HepG2 (cell line): ENCODE results near the gene CDS1. TPM values are rescaled to one million over a fixed set of nuclear protein-coding genes. Genes with fewer than 3 reads are reported as not detected.

Experiments
- ATAC-seq: fragments of 200-7000 bp; cut with Tn5 transposase; 3 replicates; pipeline ENCODE4 v1.9.1; 2020; ENCODE audit warnings: mild to moderate bottlenecking, moderate library complexity
- BruUV-seq: library from RNA; stranded (reverse); fragments of 400-500 nt; replicated peaks from 2 replicates; lab custom pipeline; 2021; lab: Mats Ljungman, UMichigan
- CTCF ChIA-PET: fragments of 300-600 bp; formaldehyde crosslinking; extraction: SDS; loops from one replicate; lab custom pipeline; 2021; ENCODE audit warnings: low total read pairs, inconsistent platforms, low intra/inter-chr PET ratio; lab: Yijun Ruan, JAX
- POLR2A ChIA-PET: fragments of 350-600 bp; sonication (Branson Sonifier 250); formaldehyde crosslinking; loops from one replicate; lab custom pipeline; 2020; ENCODE audit warnings: antibody characterized with exemption, inconsistent platforms; lab: Yijun Ruan, JAX
- DNase-seq: peaks from one replicate; pipeline ENCODE4 v3.0.0-alpha.2; 2015; ENCODE audit warnings: low spot score
- FAIRE-seq: peaks from 3 replicates; lab custom pipeline; 2011; peaks lifted over from hg19 to GRCh38; lab: Jason Lieb, UNC
- H2AFZ ChIP-seq: one replicate; pipeline ENCODE4 v1.6.1; 2011; ENCODE audit warnings: low read length, inconsistent platforms
- H3K27ac ChIP-seq: fragments of 300-600 bp; 3 replicates; pipeline ENCODE4 v1.8.0; 2011; ENCODE audit warnings: mixed run types, mild to moderate bottlenecking, mixed read lengths, low read length, inconsistent platforms; ENCODE audit not compliant: insufficient read depth; ENCODE audit errors: extremely low read length
- H3K27me3 ChIP-seq, 2 experiments: fragments of 200-600 bp in 1 of 2; 2 replicates in 1 of 2; 3 replicates in 1 of 2; pipeline versions ENCODE4 v1.6.0 to v1.8.0; 2011; ENCODE audit warnings: low read length in 2 of 2, mild to moderate bottlenecking in 2 of 2, moderate library complexity in 2 of 2, inconsistent platforms in 1 of 2; ENCODE audit not compliant: insufficient read depth in 2 of 2, control insufficient read depth in 1 of 2
- H3K36me3 ChIP-seq, 2 experiments: fragments of 200-600 bp in 1 of 2; replicated peaks in 1 of 2; 2 replicates in 1 of 2; 3 replicates in 1 of 2; pipeline versions ENCODE4 v1.5.1 to v1.8.0; 2011; ENCODE audit warnings: low read length in 2 of 2, inconsistent platforms in 1 of 2; ENCODE audit not compliant: insufficient read depth in 2 of 2, control insufficient read depth in 1 of 2
- H3K4me1 ChIP-seq: 2 replicates; pipeline ENCODE4 v1.5.1; 2012; ENCODE audit warnings: low read length, inconsistent platforms; ENCODE audit not compliant: insufficient read depth
- H3K4me2 ChIP-seq: 2 replicates; pipeline ENCODE4 v1.6.0; 2011; ENCODE audit warnings: low read depth, low read length, inconsistent platforms
- H3K4me3 ChIP-seq, 3 experiments: fragments of 200-600 bp in 1 of 3; sonication (generic), shearing (Covaris generic) in 1 of 3; replicated peaks in 1 of 3; 2 replicates each; pipeline ENCODE4 v1.5.1; 2011 to 2016; ENCODE audit warnings: low read length in 3 of 3, inconsistent platforms in 2 of 3, low read depth in 2 of 3, mild to moderate bottlenecking in 2 of 3, control low read depth in 1 of 3, mixed read lengths in 1 of 3; ENCODE audit not compliant: insufficient read depth in 1 of 3
- H3K79me2 ChIP-seq: one replicate; pipeline ENCODE4 v1.6.1; 2011; ENCODE audit warnings: low read length, inconsistent platforms; ENCODE audit not compliant: insufficient read depth
- H3K9ac ChIP-seq: 2 replicates; pipeline ENCODE4 v1.6.0; 2011; ENCODE audit warnings: mild to moderate bottlenecking, low read depth, low read length, inconsistent platforms; ENCODE audit not compliant: insufficient read depth
- H3K9me3 ChIP-seq: 2 replicates; pipeline ENCODE4 v1.5.1; 2012; ENCODE audit warnings: mild to moderate bottlenecking, low read length
- H4K20me1 ChIP-seq: 2 replicates; pipeline ENCODE4 v1.6.0; 2011; ENCODE audit warnings: inconsistent platforms, mild to moderate bottlenecking, low read length, moderate library complexity; ENCODE audit not compliant: insufficient read depth
- EP300 ChIP-seq, 3 experiments: sonication (generic) in 1 of 3; formaldehyde crosslinking in 1 of 3; IDR thresholded peaks; 2 replicates each; pipeline versions ENCODE4 v1.5.1 to v1.6.1; 2011 to 2020; ENCODE audit warnings: low read depth in 2 of 3, low read length in 2 of 3, borderline replicate concordance in 1 of 3, improper control_type of control experiment in 1 of 3, mild to moderate bottlenecking in 1 of 3, missing genetic modification reagents in 1 of 3, moderate library complexity in 1 of 3
- FOSL1 ChIP-seq: sonication (generic); formaldehyde crosslinking; IDR thresholded peaks from 2 replicates; pipeline ENCODE4 v1.9.0; 2021; ENCODE audit warnings: missing genetic modification reagents, borderline replicate concordance
- GATAD2A ChIP-seq: IDR thresholded peaks from 2 replicates; pipeline ENCODE4 v1.6.1; 2016
- HNF4A ChIP-seq: sonication (generic); formaldehyde crosslinking; IDR thresholded peaks from 2 replicates; pipeline ENCODE4 v1.4.0; 2020; ENCODE audit warnings: missing genetic modification reagents
- MLXIP ChIP-seq: sonication (generic); formaldehyde crosslinking; IDR thresholded peaks from 2 replicates; pipeline ENCODE4 v1.9.0; 2021; ENCODE audit warnings: missing genetic modification reagents, borderline replicate concordance
- NCOA1 ChIP-seq: sonication (generic); formaldehyde crosslinking; IDR thresholded peaks from 2 replicates; pipeline ENCODE4 v1.9.0; 2021; ENCODE audit warnings: missing genetic modification reagents
- TCF12 ChIP-seq, 2 experiments: fragments of 450-650 bp in 1 of 2; sonication (generic) in 1 of 2; formaldehyde crosslinking in 1 of 2; IDR thresholded peaks; 2 replicates each; pipeline versions ENCODE4 v1.6.1 to v1.8.0; 2017 to 2022; ENCODE audit warnings: antibody characterized with exemption in 1 of 2, mild to moderate bottlenecking in 1 of 2, missing genetic modification reagents in 1 of 2, moderate library complexity in 1 of 2
- U2AF2 ChIP-seq: fragments of 200-400 bp; formaldehyde crosslinking; IDR thresholded peaks from 2 replicates; pipeline ENCODE4 v1.6.1; 2017; ENCODE audit warnings: low read depth, mild to moderate bottlenecking, low read length
- ZBTB46 ChIP-seq: sonication (generic); formaldehyde crosslinking; IDR thresholded peaks from 2 replicates; pipeline ENCODE4 v1.4.0; 2020; ENCODE audit warnings: mild to moderate bottlenecking, missing genetic modification reagents, borderline replicate concordance
- ZNF225 ChIP-seq: sonication (generic); formaldehyde crosslinking; IDR thresholded peaks from 2 replicates; pipeline ENCODE4 v1.4.0; 2020; ENCODE audit warnings: mild to moderate bottlenecking, missing genetic modification reagents
- ZNF7 ChIP-seq: IDR thresholded peaks from 2 replicates; pipeline ENCODE4 v1.6.1; 2016; ENCODE audit warnings: missing biosample characterization, missing genetic modification reagents
- ZNF790 ChIP-seq: sonication (generic); formaldehyde crosslinking; IDR thresholded peaks from 2 replicates; pipeline ENCODE4 v1.8.0; 2022; ENCODE audit warnings: missing genetic modification reagents, mild to moderate bottlenecking, borderline replicate concordance
- ZNF792 ChIP-seq: IDR thresholded peaks from 2 replicates; pipeline ENCODE4 v1.6.1; 2016
- WGBS: methylation state at CpG from one replicate; pipeline ENCODE4 v1.1.6; 2017; ENCODE audit warnings: low lambda C conversion rate; 5-methylcytosine and 5-hydroxymethylcytosine counted together
- in situ Hi-C: cut with HindIII; loops from 2 replicates; pipeline ENCODE4 v1.10.0; 2017; ENCODE audit warnings: low pct_unique_long_range_greater_than_20kb; ENCODE audit not compliant: extremely low pct_ligation_motif_present
- intact Hi-C: fragments of 100-400 bp; cut with micrococcal nuclease; formaldehyde crosslinking; loops from one replicate; pipeline ENCODE4 v1.10.0; 2022; ENCODE audit not compliant: unreplicated experiment
- polyA plus RNA-seq, 8 experiments: library from polyadenylated mRNA; depleted of rRNA in 3 of 8; stranded (reverse) in 7 of 8; unstranded in 1 of 8; fragments of >200 nt; fragmentation: Illumina TruSeq in 4 of 8; extraction: Trizol in 4 of 8; gene quantifications; 2 replicates each; pipeline versions ENCODE4 v1.2.1 to v1.2.3, GENCODE V29; 2011 to 2016; ENCODE audit warnings: low read depth in 4 of 8, missing spikeins in 1 of 8, mixed read lengths in 1 of 8; ENCODE audit not compliant: insufficient read depth in 1 of 8
- total RNA-seq, 5 experiments: library from RNA; depleted of rRNA; stranded (reverse); fragments of >200 nt; fragmentation: Illumina TruSeq; extraction: Trizol; gene quantifications; 2 replicates each; pipeline ENCODE4 v1.2.3, GENCODE V29; 2016; ENCODE audit warnings: low read depth in 1 of 5
- TF ChIP-seq, protein P1 (sequence below): sonication (generic); formaldehyde crosslinking; IDR thresholded peaks from 2 replicates; pipeline ENCODE4 v1.9.0; 2021; ENCODE audit warnings: missing genetic modification reagents, mild to moderate bottlenecking, borderline replicate concordance

The CDS1 gene
- total and polyA plus RNA-seq, 2 of the 13 experiments (the other 11 are each of a cell fraction or from before 2014, with no cell fraction given): 2.1 to 3.2 TPM

- TF ChIP-seq U2AF2 (no peak), GATAD2A (no peak), ZNF790 (no peak), ZBTB46 (CRISPR knock-in tag) (no peak), EP300 (IDR thresholded peaks at IDR 0.05; ENCODE audit: low read depth in 2 of 2, low read length in 2 of 2) (no peak), EP300 (CRISPR knock-in tag; IDR thresholded peaks at IDR 0.05; ENCODE audit: borderline replicate concordance) (no peak), ZNF7 (CRISPR knock-in tag) (no peak), ZNF225 (CRISPR knock-in tag) (no peak)
- TF ChIP-seq, protein P1, sequence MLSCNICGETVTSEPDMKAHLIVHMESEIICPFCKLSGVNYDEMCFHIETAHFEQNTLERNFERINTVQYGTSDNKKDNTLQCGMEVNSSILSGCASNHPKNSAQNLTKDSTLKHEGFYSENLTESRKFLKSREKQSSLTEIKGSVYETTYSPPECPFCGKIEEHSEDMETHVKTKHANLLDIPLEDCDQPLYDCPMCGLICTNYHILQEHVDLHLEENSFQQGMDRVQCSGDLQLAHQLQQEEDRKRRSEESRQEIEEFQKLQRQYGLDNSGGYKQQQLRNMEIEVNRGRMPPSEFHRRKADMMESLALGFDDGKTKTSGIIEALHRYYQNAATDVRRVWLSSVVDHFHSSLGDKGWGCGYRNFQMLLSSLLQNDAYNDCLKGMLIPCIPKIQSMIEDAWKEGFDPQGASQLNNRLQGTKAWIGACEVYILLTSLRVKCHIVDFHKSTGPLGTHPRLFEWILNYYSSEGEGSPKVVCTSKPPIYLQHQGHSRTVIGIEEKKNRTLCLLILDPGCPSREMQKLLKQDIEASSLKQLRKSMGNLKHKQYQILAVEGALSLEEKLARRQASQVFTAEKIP (CRISPR knock-in tag): no peak
- TF ChIP-seq, all 625 proteins: peak for 0
Observed at GRCh38 chr4:84648178-84648577, 65.3 kb downstream of the CDS1 start (continued).

- H3K9ac ChIP-seq: no peak overlapping the region
- no peaks in the 10 kb centered on the region for H3K36me3 ChIP-seq
- H3K27ac ChIP-seq: no peak overlapping the region
- peaks cover 22% of the 10 kb centered on the region for H3K4me1 ChIP-seq
- H3K79me2 ChIP-seq: no peaks in the 10 kb centered on the region
- no peak for FAIRE-seq
- intact Hi-C loops: no loop called here
- in situ Hi-C loops: no loop called here
- H3K4me2 ChIP-seq: no peak overlapping the region
- 93% methylated on average over 9 of the region's 10 CpGs for WGBS
- DNase-seq: no peak
- H4K20me1 ChIP-seq: no peaks in the 10 kb centered on the region
- H3K27me3 ChIP-seq: no peaks in the 10 kb centered on the region
- no peaks in the 10 kb centered on the region for H3K9me3 ChIP-seq
- BruUV-seq: no TSS peak
- H2AFZ ChIP-seq: no peak overlapping the region
- no peak for ATAC-seq
- TF ChIP-seq ZNF792 (no peak), MLXIP (CRISPR knock-in tag) (no peak), TCF12 (IDR thresholded peaks at IDR 0.05) (no peak), TCF12 (CRISPR knock-in tag; IDR thresholded peaks at IDR 0.05) (no peak), NCOA1 (CRISPR knock-in tag) (no peak), FOSL1 (CRISPR knock-in tag) (no peak), HNF4A (no peak)
- H3K4me3 ChIP-seq: no peak overlapping the region
- POLR2A ChIA-PET: no interaction called here
- CTCF ChIA-PET: no interaction called here
Observed at GRCh38 chr4:84648863-84649647, 66.1 kb downstream of the CDS1 start.
